Ascending aorta (tissue), 2 donors: Measurements from ENCODE around the gene SLC9A4. TPM values are rescaled to one million over a fixed set of nuclear protein-coding genes. Genes with fewer than 3 reads are reported as not detected.

Source experiments
- DNase-seq, 2 donors: peaks; one replicate each; pipeline ENCODE4 v3.0.0-alpha.2; 2019; ENCODE audit warnings: low spot score in 2 of 2
- H3K27ac ChIP-seq, 2 donors: fragments of 200-600 bp; sonication (generic); one replicate each; pipeline ENCODE4 v1.5.1; 2016 to 2017; ENCODE audit warnings: mild to moderate bottlenecking in 1 of 2
- H3K27me3 ChIP-seq: fragments of 200-600 bp; sonication (generic); one replicate; pipeline ENCODE4 v1.5.1; 2017
- H3K36me3 ChIP-seq, 2 donors: fragments of 200-600 bp; sonication (generic); one replicate each; pipeline ENCODE4 v1.5.1; 2016
- H3K4me1 ChIP-seq, 2 donors: fragments of 200-600 bp; sonication (generic); one replicate each; pipeline ENCODE4 v1.5.1; 2016 to 2017; ENCODE audit warnings: mild to moderate bottlenecking in 1 of 2
- H3K4me3 ChIP-seq, 2 donors: fragments of 200-600 bp; sonication (generic); one replicate each; pipeline ENCODE4 v1.5.1; 2016 to 2017; ENCODE audit warnings: mild to moderate bottlenecking in 1 of 2
- H3K9me3 ChIP-seq, 2 donors: fragments of 200-600 bp; sonication (generic); one replicate each; pipeline ENCODE4 v1.5.1; 2016
- intact Hi-C: fragments of 100-400 bp; cut with DNase I; formaldehyde crosslinking; loops from one replicate; pipeline ENCODE4 v1.15.1; 2023
- total RNA-seq: library from RNA; depleted of rRNA; stranded (reverse); fragments of >200 nt; gene quantifications from one replicate; pipeline ENCODE4 v1.1.0, GENCODE V29; 2016
- TF ChIP-seq, protein P1 (sequence below), 3 experiments: fragments of 200-600 bp in 2 of 3; fragments of 450-650 bp in 1 of 3; sonication (generic) in 2 of 3; IDR thresholded peaks; one replicate each; pipeline ENCODE4 v1.5.1; 2016 to 2019; ENCODE audit warnings: antibody characterized with exemption in 3 of 3, mild to moderate bottlenecking in 1 of 3, moderate library complexity in 1 of 3

The SLC9A4 gene
- total RNA-seq, 1 donor from 2014 or later = not detected

DNA sequence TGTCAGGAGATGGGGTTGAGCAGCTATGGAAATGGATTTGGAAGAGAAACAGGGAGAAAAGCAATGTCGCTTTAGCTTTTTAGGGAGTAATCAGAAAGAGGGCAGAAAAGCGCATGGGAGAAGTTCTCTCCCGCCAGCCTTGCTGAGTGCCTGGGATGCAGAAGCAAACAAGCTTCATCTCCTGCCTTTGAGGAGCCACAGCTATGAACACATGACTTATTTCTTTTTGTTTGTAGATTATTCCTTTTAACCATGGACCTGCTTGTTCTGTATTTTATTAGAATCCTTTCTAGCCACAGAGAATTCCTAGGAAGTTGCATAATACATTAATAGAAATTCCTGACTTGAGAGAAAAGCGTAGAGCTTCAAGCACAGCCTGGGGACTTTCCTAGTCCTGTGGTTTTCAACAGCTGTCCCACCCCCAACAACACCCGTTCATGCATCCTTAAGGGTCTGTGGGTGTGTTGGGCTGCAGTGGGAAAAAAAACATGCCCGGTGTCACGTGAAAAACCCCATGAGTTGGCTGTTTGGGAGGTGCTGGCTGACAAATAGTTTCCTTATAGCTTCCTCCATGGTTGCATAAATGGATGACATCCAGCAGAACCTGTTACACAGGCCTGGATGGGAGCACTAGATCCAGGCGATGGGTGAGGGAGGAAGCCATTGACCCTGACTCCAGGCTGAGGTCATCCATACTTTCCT is 14.9 kb downstream of the SLC9A4 start:
- no peaks in the 10 kb centered on the region for H3K4me1 ChIP-seq
- H3K9me3 ChIP-seq = no peaks in the 10 kb centered on the region
- no peaks in the 10 kb centered on the region for H3K36me3 ChIP-seq
- TF ChIP-seq, protein P1, sequence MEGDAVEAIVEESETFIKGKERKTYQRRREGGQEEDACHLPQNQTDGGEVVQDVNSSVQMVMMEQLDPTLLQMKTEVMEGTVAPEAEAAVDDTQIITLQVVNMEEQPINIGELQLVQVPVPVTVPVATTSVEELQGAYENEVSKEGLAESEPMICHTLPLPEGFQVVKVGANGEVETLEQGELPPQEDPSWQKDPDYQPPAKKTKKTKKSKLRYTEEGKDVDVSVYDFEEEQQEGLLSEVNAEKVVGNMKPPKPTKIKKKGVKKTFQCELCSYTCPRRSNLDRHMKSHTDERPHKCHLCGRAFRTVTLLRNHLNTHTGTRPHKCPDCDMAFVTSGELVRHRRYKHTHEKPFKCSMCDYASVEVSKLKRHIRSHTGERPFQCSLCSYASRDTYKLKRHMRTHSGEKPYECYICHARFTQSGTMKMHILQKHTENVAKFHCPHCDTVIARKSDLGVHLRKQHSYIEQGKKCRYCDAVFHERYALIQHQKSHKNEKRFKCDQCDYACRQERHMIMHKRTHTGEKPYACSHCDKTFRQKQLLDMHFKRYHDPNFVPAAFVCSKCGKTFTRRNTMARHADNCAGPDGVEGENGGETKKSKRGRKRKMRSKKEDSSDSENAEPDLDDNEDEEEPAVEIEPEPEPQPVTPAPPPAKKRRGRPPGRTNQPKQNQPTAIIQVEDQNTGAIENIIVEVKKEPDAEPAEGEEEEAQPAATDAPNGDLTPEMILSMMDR (IDR thresholded peaks at IDR 0.05) = no peak
- no peak for DNase-seq
- no peak overlapping the region for H3K27ac ChIP-seq
- intact Hi-C loops = no loop called here
- no peak overlapping the region for H3K4me3 ChIP-seq
- H3K27me3 ChIP-seq = no peaks in the 10 kb centered on the region

DNA sequence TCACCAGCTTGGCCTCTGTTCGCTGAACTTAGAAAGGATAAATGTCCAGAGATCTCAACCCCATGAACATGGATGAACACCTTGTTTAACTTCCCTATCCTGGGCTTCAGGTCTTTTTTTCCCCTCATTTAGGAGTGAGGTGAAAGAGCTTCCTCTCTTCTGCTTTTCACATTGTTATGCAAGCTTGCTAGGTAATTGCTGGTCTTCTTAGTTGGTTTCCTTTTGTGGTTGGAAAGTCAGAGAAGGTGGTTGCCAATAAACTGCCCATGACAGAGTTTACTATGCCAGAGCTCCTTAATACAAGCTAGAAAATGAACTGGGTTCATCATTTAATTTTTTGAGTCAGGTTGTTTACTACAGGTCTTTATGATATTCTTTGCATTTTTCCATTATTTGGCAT is 16.6 kb downstream of the SLC9A4 start:
- no peak for DNase-seq

DNA sequence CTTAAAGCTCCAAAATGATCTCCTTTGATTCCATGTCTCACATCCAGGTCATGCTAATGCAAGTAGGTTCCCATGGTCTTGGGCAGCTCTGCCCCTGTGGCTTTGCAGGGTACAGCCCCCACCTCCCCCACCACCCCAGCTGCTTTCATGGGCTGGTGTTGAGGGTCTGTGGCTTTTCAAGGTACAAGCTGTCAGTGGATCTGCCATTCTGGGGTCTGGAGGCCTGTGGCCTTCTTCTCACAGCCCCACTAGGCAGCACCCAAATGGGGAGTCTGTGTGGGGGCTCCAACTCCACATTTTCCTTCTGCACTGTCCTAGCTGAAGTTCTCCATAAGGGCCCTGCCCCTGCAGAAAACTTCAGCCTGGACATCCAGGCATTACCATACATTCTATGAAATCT is 19.0 kb downstream of the SLC9A4 start:
- Histone ChIP-seq H3K36me3 (no peaks in the 10 kb centered on the region), H3K4me1 (no peaks in the 10 kb centered on the region), H3K27ac (no peak overlapping the region), H3K27me3 (no peaks in the 10 kb centered on the region), H3K4me3 (no peak overlapping the region), H3K9me3 (no peaks in the 10 kb centered on the region)
- DNase-seq = no peak
- TF ChIP-seq, protein P1 (IDR thresholded peaks at IDR 0.05) = no peak
- intact Hi-C loops = no loop called here

More for the DNA sequence above, 16.6 kb downstream of the SLC9A4 start:
- no peaks in the 10 kb centered on the region for H3K27me3 ChIP-seq
- H3K4me1 ChIP-seq = no peaks in the 10 kb centered on the region
- no peak overlapping the region for H3K27ac ChIP-seq
- no peaks in the 10 kb centered on the region for H3K9me3 ChIP-seq
- no peak overlapping the region for H3K4me3 ChIP-seq
- intact Hi-C loops = no loop called here
- no peaks in the 10 kb centered on the region for H3K36me3 ChIP-seq
- TF ChIP-seq, protein P1 (IDR thresholded peaks at IDR 0.05) = no peak

DNA sequence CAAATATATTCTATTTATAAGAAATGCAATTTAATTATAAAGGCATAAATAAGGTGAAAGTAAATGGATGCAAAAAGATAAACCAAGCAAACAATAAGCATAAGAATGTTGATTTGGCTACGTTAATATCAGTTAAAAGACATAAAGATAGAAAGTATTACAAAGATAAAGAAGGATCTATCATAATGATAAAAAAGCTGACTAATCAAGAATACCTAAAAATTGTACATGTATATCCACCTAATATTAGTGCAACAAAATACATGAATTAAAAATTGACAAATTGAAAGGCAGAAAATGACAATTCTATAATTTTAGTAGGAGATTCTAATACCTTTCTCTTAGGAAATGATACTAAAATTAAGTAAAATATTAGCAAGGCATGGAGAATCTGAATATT is 21.5 kb downstream of the SLC9A4 start:
- Histone ChIP-seq H3K27ac (no peak overlapping the region), H3K27me3 (no peaks in the 10 kb centered on the region), H3K36me3 (no peaks in the 10 kb centered on the region), H3K9me3 (no peaks in the 10 kb centered on the region), H3K4me3 (no peak overlapping the region), H3K4me1 (no peaks in the 10 kb centered on the region)
- intact Hi-C loops = no loop called here
- TF ChIP-seq, protein P1 (IDR thresholded peaks at IDR 0.05) = no peak
- no peak for DNase-seq

DNA sequence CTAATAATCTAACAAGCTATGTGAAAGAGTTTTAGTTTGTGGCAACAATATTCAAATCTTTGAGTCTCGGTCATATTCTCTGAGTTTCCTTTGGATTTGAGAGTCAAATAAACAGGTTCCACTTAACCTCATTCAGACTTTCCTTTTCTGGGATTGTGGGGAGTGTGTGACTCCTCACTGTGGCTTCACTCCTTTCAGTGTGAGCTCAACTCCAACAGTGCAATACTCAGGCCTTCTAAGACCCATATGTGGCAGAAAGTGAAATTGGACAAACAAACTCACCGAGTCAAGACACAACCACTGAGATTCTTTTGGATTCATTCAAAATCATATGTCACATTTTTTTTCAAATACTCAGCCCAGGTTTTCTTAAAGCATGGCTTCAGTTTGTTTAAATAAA is 25.4 kb downstream of the SLC9A4 start:
- Histone ChIP-seq H3K27ac (no peak overlapping the region), H3K4me3 (no peak overlapping the region), H3K36me3 (no peaks in the 10 kb centered on the region), H3K4me1 (no peaks in the 10 kb centered on the region), H3K9me3 (no peaks in the 10 kb centered on the region), H3K27me3 (no peaks in the 10 kb centered on the region)
- TF ChIP-seq, protein P1 (IDR thresholded peaks at IDR 0.05) = no peak
- DNase-seq = no peak
- intact Hi-C loops = no loop called here

DNA sequence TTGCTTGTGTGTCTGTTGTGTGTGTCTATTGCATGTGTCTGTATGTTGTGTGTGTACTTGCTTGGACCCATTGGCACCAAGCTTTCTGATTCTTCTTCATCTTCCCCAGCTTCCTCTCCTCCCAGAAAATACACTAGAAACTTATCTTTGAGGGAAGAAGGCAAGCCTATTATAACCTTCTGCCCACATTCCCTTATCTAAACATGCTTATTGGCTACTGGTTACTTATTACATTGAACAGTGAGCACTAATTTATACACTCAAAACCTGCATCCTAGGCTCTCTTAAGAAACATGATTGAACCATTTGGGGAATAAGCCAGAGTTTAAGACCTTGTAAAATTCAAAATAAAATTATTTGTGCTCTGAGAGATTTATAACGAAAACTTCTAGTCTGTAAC is 26.5 kb downstream of the SLC9A4 start:
- no peak overlapping the region for H3K4me3 ChIP-seq
- no peak for DNase-seq
- H3K36me3 ChIP-seq = no peaks in the 10 kb centered on the region
- TF ChIP-seq, protein P1 (IDR thresholded peaks at IDR 0.05) = no peak
- H3K9me3 ChIP-seq = no peaks in the 10 kb centered on the region
- intact Hi-C loops = no loop called here
- no peaks in the 10 kb centered on the region for H3K4me1 ChIP-seq
- no peaks in the 10 kb centered on the region for H3K27me3 ChIP-seq
- H3K27ac ChIP-seq = no peak overlapping the region
